ENCODE results near the gene SLC22A13. TPM values are rescaled to one million over a fixed set of nuclear protein-coding genes. Genes with fewer than 3 reads are reported as not detected.

Gene SLC22A13
- total and polyA plus RNA-seq, 2 experiments from 2014 or later = 0.13 to 0.66 TPM

- H3K4me2 ChIP-seq = no peak overlapping the region
- Mint-ChIP-seq H3K27me3 (ENCODE audit: insufficient read depth, low read depth, poor library complexity) (peaks cover 5% of the 10 kb centered on the region), H3K9me3 (no peaks in the 10 kb centered on the region), H3K4me1 (0 out of 3 replicates have a peak, but pooled peaks cover 3% of the 10 kb centered on the region), H3K27ac (no peak overlapping the region), H3K4me3 (no peak overlapping the region), H3K36me3 (ENCODE audit: low read depth) (no peaks in the 10 kb centered on the region)
- no peaks in the 10 kb centered on the region for H3K9me2 ChIP-seq (ENCODE audit: insufficient read depth)
- no peak for DNase-seq (ENCODE audit: low spot score)
- H3K27me3 ChIP-seq (ENCODE audit: insufficient read depth) = no peaks in the 10 kb centered on the region
- no peak overlapping the region for H3K27ac ChIP-seq (ENCODE audit: low read depth)
- H4K20me1 ChIP-seq (replicated peaks; ENCODE audit: insufficient read depth) = no peaks in the 10 kb centered on the region
- TF ChIP-seq, protein P1, sequence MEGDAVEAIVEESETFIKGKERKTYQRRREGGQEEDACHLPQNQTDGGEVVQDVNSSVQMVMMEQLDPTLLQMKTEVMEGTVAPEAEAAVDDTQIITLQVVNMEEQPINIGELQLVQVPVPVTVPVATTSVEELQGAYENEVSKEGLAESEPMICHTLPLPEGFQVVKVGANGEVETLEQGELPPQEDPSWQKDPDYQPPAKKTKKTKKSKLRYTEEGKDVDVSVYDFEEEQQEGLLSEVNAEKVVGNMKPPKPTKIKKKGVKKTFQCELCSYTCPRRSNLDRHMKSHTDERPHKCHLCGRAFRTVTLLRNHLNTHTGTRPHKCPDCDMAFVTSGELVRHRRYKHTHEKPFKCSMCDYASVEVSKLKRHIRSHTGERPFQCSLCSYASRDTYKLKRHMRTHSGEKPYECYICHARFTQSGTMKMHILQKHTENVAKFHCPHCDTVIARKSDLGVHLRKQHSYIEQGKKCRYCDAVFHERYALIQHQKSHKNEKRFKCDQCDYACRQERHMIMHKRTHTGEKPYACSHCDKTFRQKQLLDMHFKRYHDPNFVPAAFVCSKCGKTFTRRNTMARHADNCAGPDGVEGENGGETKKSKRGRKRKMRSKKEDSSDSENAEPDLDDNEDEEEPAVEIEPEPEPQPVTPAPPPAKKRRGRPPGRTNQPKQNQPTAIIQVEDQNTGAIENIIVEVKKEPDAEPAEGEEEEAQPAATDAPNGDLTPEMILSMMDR (conservative IDR thresholded peaks at IDR 0.05; ENCODE audit: low read depth in 2 of 2) = no peak
- TF ChIP-seq, protein P2, sequence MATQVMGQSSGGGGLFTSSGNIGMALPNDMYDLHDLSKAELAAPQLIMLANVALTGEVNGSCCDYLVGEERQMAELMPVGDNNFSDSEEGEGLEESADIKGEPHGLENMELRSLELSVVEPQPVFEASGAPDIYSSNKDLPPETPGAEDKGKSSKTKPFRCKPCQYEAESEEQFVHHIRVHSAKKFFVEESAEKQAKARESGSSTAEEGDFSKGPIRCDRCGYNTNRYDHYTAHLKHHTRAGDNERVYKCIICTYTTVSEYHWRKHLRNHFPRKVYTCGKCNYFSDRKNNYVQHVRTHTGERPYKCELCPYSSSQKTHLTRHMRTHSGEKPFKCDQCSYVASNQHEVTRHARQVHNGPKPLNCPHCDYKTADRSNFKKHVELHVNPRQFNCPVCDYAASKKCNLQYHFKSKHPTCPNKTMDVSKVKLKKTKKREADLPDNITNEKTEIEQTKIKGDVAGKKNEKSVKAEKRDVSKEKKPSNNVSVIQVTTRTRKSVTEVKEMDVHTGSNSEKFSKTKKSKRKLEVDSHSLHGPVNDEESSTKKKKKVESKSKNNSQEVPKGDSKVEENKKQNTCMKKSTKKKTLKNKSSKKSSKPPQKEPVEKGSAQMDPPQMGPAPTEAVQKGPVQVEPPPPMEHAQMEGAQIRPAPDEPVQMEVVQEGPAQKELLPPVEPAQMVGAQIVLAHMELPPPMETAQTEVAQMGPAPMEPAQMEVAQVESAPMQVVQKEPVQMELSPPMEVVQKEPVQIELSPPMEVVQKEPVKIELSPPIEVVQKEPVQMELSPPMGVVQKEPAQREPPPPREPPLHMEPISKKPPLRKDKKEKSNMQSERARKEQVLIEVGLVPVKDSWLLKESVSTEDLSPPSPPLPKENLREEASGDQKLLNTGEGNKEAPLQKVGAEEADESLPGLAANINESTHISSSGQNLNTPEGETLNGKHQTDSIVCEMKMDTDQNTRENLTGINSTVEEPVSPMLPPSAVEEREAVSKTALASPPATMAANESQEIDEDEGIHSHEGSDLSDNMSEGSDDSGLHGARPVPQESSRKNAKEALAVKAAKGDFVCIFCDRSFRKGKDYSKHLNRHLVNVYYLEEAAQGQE (IDR thresholded peaks at IDR 0.05; ENCODE audit: unreplicated experiment) = no peak
- TF ChIP-seq NANOG (IDR thresholded peaks at IDR 0.05; ENCODE audit: borderline replicate concordance) (no peak), EZH2 (IDR thresholded peaks at IDR 0.05; ENCODE audit: low read depth, unreplicated experiment) (no peak), ZNF331 (CRISPR knock-in tag; IDR thresholded peaks at IDR 0.05; ENCODE audit: low read depth) (no peak), STAT1 (IDR thresholded peaks at IDR 0.05; ENCODE audit: unreplicated experiment) (no peak), JUNB (IDR thresholded peaks at IDR 0.05; ENCODE audit: unreplicated experiment) (no peak), ZNF114 (CRISPR knock-in tag; IDR thresholded peaks at IDR 0.05) (no peak), ETS1 (IDR thresholded peaks at IDR 0.05) (no peak), EZH2phosphoT487 (IDR thresholded peaks at IDR 0.05; ENCODE audit: unreplicated experiment) (no peak), CREB1 (CRISPR knock-in tag; IDR thresholded peaks at IDR 0.05; ENCODE audit: low read depth) (no peak)
- TF ChIP-seq, protein P3, sequence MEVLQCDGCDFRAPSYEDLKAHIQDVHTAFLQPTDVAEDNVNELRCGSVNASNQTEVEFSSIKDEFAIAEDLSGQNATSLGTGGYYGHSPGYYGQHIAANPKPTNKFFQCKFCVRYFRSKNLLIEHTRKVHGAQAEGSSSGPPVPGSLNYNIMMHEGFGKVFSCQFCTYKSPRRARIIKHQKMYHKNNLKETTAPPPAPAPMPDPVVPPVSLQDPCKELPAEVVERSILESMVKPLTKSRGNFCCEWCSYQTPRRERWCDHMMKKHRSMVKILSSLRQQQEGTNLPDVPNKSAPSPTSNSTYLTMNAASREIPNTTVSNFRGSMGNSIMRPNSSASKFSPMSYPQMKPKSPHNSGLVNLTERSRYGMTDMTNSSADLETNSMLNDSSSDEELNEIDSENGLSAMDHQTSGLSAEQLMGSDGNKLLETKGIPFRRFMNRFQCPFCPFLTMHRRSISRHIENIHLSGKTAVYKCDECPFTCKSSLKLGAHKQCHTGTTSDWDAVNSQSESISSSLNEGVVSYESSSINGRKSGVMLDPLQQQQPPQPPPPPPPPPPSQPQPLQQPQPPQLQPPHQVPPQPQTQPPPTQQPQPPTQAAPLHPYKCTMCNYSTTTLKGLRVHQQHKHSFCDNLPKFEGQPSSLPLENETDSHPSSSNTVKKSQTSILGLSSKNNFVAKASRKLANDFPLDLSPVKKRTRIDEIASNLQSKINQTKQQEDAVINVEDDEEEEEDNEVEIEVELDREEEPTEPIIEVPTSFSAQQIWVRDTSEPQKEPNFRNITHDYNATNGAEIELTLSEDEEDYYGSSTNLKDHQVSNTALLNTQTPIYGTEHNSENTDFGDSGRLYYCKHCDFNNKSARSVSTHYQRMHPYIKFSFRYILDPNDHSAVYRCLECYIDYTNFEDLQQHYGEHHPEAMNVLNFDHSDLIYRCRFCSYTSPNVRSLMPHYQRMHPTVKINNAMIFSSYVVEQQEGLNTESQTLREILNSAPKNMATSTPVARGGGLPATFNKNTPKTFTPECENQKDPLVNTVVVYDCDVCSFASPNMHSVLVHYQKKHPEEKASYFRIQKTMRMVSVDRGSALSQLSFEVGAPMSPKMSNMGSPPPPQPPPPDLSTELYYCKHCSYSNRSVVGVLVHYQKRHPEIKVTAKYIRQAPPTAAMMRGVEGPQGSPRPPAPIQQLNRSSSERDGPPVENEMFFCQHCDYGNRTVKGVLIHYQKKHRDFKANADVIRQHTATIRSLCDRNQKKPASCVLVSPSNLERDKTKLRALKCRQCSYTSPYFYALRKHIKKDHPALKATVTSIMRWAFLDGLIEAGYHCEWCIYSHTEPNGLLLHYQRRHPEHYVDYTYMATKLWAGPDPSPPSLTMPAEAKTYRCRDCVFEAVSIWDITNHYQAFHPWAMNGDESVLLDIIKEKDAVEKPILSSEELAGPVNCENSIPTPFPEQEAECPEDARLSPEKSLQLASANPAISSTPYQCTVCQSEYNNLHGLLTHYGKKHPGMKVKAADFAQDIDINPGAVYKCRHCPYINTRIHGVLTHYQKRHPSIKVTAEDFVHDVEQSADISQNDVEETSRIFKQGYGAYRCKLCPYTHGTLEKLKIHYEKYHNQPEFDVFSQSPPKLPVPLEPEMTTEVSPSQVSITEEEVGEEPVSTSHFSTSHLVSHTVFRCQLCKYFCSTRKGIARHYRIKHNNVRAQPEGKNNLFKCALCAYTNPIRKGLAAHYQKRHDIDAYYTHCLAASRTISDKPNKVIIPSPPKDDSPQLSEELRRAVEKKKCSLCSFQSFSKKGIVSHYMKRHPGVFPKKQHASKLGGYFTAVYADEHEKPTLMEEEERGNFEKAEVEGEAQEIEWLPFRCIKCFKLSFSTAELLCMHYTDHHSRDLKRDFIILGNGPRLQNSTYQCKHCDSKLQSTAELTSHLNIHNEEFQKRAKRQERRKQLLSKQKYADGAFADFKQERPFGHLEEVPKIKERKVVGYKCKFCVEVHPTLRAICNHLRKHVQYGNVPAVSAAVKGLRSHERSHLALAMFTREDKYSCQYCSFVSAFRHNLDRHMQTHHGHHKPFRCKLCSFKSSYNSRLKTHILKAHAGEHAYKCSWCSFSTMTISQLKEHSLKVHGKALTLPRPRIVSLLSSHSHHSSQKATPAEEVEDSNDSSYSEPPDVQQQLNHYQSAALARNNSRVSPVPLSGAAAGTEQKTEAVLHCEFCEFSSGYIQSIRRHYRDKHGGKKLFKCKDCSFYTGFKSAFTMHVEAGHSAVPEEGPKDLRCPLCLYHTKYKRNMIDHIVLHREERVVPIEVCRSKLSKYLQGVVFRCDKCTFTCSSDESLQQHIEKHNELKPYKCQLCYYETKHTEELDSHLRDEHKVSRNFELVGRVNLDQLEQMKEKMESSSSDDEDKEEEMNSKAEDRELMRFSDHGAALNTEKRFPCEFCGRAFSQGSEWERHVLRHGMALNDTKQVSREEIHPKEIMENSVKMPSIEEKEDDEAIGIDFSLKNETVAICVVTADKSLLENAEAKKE (CRISPR knock-in tag; IDR thresholded peaks at IDR 0.05) = no peak
- ATAC-seq = no peak
- no peak overlapping the region for H3K4me3 ChIP-seq
- H3F3A ChIP-seq (replicated peaks; ENCODE audit: low read depth) = no peaks in the 10 kb centered on the region
- no peak overlapping the region for H2AFZ ChIP-seq
- no peaks in the 10 kb centered on the region for H3K79me2 ChIP-seq (replicated peaks; ENCODE audit: insufficient read depth)
- H3K36me3 ChIP-seq (ENCODE audit: insufficient read depth) = no peaks in the 10 kb centered on the region
- no peaks in the 10 kb centered on the region for H3K4me1 ChIP-seq (ENCODE audit: insufficient read depth)
These were observed 13.2 kb downstream of the SLC22A13 start for GRCh38 chr3:38278841-38279240.
